ENCODE measurements around the gene LY6G5C. TPM values are rescaled to one million over a fixed set of nuclear protein-coding genes. Genes with fewer than 3 reads are reported as not detected.

LY6G5C gene
- total and polyA plus RNA-seq, 9 of the 15 experiments (the other 6 are each of a cell fraction or from before 2014, with no cell fraction given), result 0.10 to 0.67 (median 0.46) TPM; not detected in 4

DNA sequence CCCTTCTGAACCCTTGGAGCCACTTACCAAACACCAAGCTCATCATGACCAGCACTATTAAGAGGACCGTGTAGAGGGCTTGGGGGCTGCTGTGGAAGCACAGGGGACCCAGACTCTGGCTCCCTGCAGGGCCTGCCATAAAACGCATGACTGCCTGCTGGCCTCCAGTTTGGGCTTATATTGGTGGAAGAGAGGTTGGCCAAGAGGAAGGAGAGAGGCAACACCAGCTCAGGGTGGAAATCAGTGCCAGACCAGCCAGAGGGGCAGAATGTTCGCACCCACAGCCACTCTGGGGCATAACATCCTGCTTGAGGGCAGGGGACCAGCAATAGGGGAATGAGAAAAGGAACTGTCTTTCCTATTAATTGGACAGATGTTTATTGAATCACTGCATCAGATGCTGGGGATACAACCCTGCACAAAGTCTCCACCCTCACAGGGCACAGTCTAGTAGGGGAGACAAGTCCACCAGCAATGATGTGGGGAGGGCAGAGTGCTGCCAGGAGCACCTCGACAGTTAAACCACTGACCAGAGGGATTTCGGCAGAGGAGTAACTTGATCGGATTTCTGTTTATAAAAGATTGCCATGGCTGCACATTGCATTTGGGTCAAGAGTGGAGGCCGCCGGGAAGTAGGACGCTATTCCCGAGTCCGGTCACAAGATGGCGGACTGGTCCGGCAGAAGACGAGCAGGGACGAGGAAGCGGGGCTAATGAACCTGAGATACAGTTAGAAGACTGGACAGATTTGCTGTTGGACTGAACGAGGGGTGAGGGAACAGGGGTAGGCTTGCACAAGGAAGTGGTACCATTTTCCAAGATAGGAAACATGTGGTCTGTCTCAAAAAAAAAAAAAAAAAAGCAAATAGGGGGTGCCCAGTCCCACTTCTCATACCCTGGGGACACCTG, at the start of gene LY6G5C (continued):
- TF ChIP-seq, protein P1, sequence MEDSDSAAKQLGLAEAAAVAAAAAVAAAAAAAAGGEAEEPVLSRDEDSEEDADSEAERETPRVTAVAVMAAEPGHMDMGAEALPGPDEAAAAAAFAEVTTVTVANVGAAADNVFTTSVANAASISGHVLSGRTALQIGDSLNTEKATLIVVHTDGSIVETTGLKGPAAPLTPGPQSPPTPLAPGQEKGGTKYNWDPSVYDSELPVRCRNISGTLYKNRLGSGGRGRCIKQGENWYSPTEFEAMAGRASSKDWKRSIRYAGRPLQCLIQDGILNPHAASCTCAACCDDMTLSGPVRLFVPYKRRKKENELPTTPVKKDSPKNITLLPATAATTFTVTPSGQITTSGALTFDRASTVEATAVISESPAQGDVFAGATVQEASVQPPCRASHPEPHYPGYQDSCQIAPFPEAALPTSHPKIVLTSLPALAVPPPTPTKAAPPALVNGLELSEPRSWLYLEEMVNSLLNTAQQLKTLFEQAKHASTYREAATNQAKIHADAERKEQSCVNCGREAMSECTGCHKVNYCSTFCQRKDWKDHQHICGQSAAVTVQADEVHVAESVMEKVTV (CRISPR knock-in tag; IDR thresholded peaks at IDR 0.05), result peak; percentile 98
- TF ChIP-seq CC2D1A (IDR thresholded peaks at IDR 0.05) (peak; percentile 95), BDP1 (IDR thresholded peaks at IDR 0.05; ENCODE audit: insufficient read depth, insufficient read length) (no peak), PTBP1 (IDR thresholded peaks at IDR 0.05; ENCODE audit: low read depth, low read length) (no peak), GATAD2B (IDR thresholded peaks at IDR 0.05; ENCODE audit: borderline replicate concordance) (no peak), MTA1 (IDR thresholded peaks at IDR 0.05; ENCODE audit: borderline replicate concordance) (no peak), FOXP1 (CRISPR knock-in tag; IDR thresholded peaks at IDR 0.05) (no peak), SPI1 (IDR thresholded peaks at IDR 0.05; ENCODE audit: borderline replicate concordance, low read depth, low read length) (peak; percentile 69), SUPT5H (IDR thresholded peaks at IDR 0.05) (no peak), ZNF408 (CRISPR knock-in tag; IDR thresholded peaks at IDR 0.05; ENCODE audit: low read depth) (no peak), SMAD2 (IDR thresholded peaks at IDR 0.05; ENCODE audit: low read depth, low read length) (no peak), TCFL5 (CRISPR knock-in tag; conservative IDR thresholded peaks at IDR 0.05) (no peak), ZNF165 (CRISPR knock-in tag; IDR thresholded peaks at IDR 0.05; ENCODE audit: borderline replicate concordance) (no peak), ZNF76 (CRISPR knock-in tag; IDR thresholded peaks at IDR 0.05; ENCODE audit: borderline replicate concordance) (no peak), ZNF12 (CRISPR knock-in tag; IDR thresholded peaks at IDR 0.05) (peak; percentile 16; the same call in 1 of the 2 replicates), CTBP1 (IDR thresholded peaks at IDR 0.05; ENCODE audit: borderline replicate concordance) (0 out of 2 replicates have a peak, but pooled peaks have one; percentile 51), CREBBP (IDR thresholded peaks at IDR 0.05; ENCODE audit: low read depth, low read length) (no peak), GATAD2A (IDR thresholded peaks at IDR 0.05) (no peak)
- TF ChIP-seq, protein P2, sequence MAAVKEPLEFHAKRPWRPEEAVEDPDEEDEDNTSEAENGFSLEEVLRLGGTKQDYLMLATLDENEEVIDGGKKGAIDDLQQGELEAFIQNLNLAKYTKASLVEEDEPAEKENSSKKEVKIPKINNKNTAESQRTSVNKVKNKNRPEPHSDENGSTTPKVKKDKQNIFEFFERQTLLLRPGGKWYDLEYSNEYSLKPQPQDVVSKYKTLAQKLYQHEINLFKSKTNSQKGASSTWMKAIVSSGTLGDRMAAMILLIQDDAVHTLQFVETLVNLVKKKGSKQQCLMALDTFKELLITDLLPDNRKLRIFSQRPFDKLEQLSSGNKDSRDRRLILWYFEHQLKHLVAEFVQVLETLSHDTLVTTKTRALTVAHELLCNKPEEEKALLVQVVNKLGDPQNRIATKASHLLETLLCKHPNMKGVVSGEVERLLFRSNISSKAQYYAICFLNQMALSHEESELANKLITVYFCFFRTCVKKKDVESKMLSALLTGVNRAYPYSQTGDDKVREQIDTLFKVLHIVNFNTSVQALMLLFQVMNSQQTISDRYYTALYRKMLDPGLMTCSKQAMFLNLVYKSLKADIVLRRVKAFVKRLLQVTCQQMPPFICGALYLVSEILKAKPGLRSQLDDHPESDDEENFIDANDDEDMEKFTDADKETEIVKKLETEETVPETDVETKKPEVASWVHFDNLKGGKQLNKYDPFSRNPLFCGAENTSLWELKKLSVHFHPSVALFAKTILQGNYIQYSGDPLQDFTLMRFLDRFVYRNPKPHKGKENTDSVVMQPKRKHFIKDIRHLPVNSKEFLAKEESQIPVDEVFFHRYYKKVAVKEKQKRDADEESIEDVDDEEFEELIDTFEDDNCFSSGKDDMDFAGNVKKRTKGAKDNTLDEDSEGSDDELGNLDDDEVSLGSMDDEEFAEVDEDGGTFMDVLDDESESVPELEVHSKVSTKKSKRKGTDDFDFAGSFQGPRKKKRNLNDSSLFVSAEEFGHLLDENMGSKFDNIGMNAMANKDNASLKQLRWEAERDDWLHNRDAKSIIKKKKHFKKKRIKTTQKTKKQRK (IDR thresholded peaks at IDR 0.05; ENCODE audit: borderline replicate concordance, low read depth, low read length), result no peak
- TF ChIP-seq, protein P3, sequence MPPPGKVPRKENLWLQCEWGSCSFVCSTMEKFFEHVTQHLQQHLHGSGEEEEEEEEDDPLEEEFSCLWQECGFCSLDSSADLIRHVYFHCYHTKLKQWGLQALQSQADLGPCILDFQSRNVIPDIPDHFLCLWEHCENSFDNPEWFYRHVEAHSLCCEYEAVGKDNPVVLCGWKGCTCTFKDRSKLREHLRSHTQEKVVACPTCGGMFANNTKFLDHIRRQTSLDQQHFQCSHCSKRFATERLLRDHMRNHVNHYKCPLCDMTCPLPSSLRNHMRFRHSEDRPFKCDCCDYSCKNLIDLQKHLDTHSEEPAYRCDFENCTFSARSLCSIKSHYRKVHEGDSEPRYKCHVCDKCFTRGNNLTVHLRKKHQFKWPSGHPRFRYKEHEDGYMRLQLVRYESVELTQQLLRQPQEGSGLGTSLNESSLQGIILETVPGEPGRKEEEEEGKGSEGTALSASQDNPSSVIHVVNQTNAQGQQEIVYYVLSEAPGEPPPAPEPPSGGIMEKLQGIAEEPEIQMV (tag; conservative IDR thresholded peaks at IDR 0.05; ENCODE audit: low read depth), result no peak
- TF ChIP-seq, protein P4, sequence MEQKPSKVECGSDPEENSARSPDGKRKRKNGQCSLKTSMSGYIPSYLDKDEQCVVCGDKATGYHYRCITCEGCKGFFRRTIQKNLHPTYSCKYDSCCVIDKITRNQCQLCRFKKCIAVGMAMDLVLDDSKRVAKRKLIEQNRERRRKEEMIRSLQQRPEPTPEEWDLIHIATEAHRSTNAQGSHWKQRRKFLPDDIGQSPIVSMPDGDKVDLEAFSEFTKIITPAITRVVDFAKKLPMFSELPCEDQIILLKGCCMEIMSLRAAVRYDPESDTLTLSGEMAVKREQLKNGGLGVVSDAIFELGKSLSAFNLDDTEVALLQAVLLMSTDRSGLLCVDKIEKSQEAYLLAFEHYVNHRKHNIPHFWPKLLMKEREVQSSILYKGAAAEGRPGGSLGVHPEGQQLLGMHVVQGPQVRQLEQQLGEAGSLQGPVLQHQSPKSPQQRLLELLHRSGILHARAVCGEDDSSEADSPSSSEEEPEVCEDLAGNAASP (IDR thresholded peaks at IDR 0.05), result no peak
